ENCODE measurements around the gene PTGES. TPM values are rescaled to one million over a fixed set of nuclear protein-coding genes. Genes with fewer than 3 reads are reported as not detected.

The PTGES gene
- total RNA-seq, 1 experiment from 2014 or later: 2.4 TPM

DNA sequence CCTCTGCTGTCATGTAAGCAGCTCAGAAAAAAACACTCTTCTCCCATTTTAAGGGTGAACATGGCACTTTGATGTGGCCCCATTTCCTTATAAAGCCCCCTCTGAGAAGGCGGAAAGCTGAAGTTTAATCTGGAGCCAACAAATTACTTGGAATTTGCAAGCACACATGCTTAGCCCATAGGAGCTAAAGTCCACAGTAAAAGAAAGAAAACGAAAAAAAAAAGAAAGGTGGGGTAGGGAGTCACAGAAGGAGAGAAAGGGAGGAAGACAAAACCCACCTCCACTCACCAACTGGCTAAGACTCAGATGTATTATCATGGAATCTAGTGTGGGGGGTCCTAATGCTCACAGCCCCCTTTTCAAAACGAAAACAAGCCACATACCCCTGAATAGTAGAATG lies 57.0 kb downstream of the PTGES start:
- Mint-ChIP-seq H3K27me3 (ENCODE audit: low read depth) (peaks cover 41% of the 10 kb centered on the region), H3K9me3 (no peaks in the 10 kb centered on the region), H3K27ac (no peak overlapping the region), H3K4me3 (no peak overlapping the region), H3K36me3 (ENCODE audit: insufficient read depth in 1 of 3, low read depth in 3 of 3) (no peaks in the 10 kb centered on the region; a peak in 1 of 7 replicates), H3K4me1 (peaks cover 9 to 24% of the 10 kb centered on the region in 2 experiments)
- WGBS (ENCODE audit: extremely low coverage, insufficient read length, low lambda C conversion rate): no CpG with 5 or more reads among the region's 3 CpGs
- H2BK120ac ChIP-seq (ENCODE audit: low read depth, low read length, poor library complexity, severe bottlenecking): no peak overlapping the region
- H3K9ac ChIP-seq (ENCODE audit: extremely low read depth, insufficient read length, low read length): no peak overlapping the region
- no peak overlapping the region for H4K8ac ChIP-seq (replicated peaks; ENCODE audit: insufficient read length, low read depth, low read length)
- no peaks in the 10 kb centered on the region for H4K20me1 ChIP-seq (ENCODE audit: control insufficient read depth, insufficient read depth, insufficient read length)
- no peaks in the 10 kb centered on the region for H3K27me3 ChIP-seq (ENCODE audit: insufficient read depth, low read length)
- no peak overlapping the region for H2BK5ac ChIP-seq (ENCODE audit: insufficient read length, low read length)
- no peak overlapping the region for H3T11ph ChIP-seq (ENCODE audit: low read length)
- H3K56ac ChIP-seq (ENCODE audit: insufficient read length, low read depth, low read length): no peak overlapping the region
- H3K14ac ChIP-seq (ENCODE audit: insufficient read depth, low read length): no peak overlapping the region
- no peak overlapping the region for H2BK20ac ChIP-seq (ENCODE audit: low read depth, low read length, poor library complexity, severe bottlenecking)
- H3K23ac ChIP-seq (ENCODE audit: insufficient read length, low read depth, low read length): no peak overlapping the region
- peaks cover 11% of the 10 kb centered on the region for H3K23me2 ChIP-seq (ENCODE audit: insufficient read length, low read depth, low read length, poor library complexity, severe bottlenecking)
- no peak overlapping the region for H4K5ac ChIP-seq (ENCODE audit: insufficient read length, low read depth, low read length)
- no peak overlapping the region for H3K4ac ChIP-seq (ENCODE audit: low read depth, low read length)
- H3K4me1 ChIP-seq (ENCODE audit: insufficient read depth, low read length): no peaks in the 10 kb centered on the region
- no peak overlapping the region for H3K18ac ChIP-seq (ENCODE audit: insufficient read length, low read depth, low read length)
- H3K79me1 ChIP-seq (ENCODE audit: insufficient read depth, low read depth, low read length, poor library complexity, severe bottlenecking): no peaks in the 10 kb centered on the region
- H3K27ac ChIP-seq (ENCODE audit: insufficient read length, low read depth, low read length): no peak overlapping the region
- H4K91ac ChIP-seq (ENCODE audit: insufficient read length, low read depth, low read length): no peak overlapping the region
- no peak overlapping the region for H2BK15ac ChIP-seq (ENCODE audit: low read depth, low read length)
- no peak overlapping the region for H2AFZ ChIP-seq (ENCODE audit: low read length)
- no peaks in the 10 kb centered on the region for H3K9me3 ChIP-seq (ENCODE audit: control insufficient read depth, low read depth, low read length)
- no peak overlapping the region for H3K4me2 ChIP-seq (ENCODE audit: insufficient read depth, insufficient read length, low read length)
- TF ChIP-seq, protein P1, sequence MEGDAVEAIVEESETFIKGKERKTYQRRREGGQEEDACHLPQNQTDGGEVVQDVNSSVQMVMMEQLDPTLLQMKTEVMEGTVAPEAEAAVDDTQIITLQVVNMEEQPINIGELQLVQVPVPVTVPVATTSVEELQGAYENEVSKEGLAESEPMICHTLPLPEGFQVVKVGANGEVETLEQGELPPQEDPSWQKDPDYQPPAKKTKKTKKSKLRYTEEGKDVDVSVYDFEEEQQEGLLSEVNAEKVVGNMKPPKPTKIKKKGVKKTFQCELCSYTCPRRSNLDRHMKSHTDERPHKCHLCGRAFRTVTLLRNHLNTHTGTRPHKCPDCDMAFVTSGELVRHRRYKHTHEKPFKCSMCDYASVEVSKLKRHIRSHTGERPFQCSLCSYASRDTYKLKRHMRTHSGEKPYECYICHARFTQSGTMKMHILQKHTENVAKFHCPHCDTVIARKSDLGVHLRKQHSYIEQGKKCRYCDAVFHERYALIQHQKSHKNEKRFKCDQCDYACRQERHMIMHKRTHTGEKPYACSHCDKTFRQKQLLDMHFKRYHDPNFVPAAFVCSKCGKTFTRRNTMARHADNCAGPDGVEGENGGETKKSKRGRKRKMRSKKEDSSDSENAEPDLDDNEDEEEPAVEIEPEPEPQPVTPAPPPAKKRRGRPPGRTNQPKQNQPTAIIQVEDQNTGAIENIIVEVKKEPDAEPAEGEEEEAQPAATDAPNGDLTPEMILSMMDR (conservative IDR thresholded peaks at IDR 0.05): no peak
- H2BK12ac ChIP-seq (ENCODE audit: insufficient read length, low read depth, low read length): no peak overlapping the region
- H2AK5ac ChIP-seq (ENCODE audit: insufficient read length, low read length): no peak overlapping the region
- H3K79me2 ChIP-seq (ENCODE audit: insufficient read depth, low read length): no peaks in the 10 kb centered on the region
- no peak for DNase-seq

Data from H9 (cell line).